ENCODE results near the gene EEF1A2.

Gene EEF1A2

DNA sequence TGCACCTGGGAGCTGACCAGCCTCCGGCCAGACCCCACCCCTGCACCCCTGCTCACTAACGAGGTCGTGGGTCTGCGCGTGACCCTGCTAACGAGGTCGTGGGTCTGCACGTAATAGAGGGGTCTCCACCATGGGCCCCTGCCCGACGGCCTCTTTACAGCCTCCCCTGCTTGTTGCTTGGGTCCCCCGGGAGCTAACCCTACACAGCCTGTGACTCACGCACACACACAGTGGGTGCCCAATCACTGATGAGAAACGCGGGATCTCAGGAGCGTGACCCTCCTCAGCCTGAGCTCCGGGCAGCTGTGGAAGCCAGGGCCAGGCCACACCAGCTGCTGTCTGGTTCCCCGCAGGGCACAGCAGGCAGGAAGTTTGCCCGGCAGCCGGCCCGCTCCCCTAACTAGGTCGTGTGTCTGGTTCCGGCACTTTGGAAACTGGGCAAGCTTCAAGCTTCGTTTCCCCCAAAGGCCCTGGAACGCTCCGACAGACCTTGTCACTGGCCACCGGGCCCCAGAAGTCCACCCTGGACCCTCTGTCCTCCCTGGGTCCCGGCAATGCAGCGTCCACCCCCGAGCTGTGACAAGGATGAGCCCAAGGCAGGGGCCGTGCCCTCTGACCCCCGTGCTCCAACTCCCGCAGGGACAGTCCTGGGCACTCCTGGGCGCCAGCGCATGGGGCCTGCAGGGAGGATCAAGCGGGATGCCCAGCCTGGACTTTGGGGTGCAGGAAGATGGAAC is 37.5 kb upstream of the EEF1A2 start:
- no peak for DNase-seq

DNA sequence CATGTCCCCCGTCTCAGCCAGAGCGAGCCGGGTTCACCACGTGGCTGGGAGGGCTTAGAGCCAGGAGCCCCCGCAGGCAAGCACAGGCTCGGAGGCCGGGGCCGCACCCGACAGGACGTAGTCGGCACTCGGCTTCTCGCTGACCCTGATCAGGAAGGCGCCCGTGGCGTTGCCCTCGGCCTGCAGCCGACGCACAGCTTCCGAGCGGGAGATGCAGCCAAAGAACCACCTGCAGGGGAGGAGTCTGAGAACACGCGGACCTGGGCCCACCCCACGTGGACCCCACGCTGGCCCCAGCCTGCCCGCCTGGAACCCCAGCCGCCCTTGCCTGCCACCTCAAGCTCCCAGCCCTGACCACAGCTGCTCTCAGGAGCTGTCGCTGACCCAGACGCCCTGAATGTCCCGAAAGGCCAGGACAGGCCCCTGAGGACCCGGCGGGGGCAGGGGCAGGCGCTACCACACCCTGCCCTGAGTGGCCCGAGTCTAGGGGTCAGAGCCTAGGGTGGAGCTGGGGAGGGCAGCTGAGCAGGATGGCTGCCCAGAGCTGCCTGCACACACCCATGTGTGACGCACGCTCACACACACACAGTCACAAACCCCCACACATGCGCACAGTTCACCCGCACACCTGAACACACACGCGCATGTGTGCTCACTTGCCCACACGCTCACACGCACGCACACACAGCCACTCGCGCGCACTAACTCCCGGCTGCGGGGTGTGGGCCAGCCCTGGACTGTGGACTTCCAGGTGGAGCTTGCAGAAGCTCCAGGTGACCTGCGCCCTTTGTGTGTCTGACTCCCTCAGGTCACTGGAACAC is 36.2 kb upstream of the EEF1A2 start:
- DNase-seq, result no peak

DNA sequence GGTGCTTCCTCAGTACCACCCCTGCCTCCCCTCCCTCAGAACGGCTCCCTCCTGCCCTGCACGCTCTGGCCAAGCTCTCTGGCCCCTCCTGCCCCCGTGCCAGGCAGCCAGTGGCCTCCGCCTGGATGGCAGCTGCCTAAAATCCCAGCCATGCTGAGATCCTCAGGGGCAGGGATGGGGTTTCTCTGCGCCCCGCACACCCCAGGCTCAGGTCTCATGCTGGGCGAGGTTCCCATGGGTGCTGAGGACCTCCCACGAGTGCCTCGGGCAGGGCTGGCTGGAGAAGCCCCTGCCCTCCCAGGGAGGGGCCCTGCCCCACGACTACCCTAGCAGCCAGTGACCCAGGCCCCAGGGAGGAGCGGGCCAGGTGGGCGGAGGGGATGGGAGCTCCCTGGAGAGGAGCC is 35.5 kb upstream of the EEF1A2 start:
- no peak for DNase-seq

DNA sequence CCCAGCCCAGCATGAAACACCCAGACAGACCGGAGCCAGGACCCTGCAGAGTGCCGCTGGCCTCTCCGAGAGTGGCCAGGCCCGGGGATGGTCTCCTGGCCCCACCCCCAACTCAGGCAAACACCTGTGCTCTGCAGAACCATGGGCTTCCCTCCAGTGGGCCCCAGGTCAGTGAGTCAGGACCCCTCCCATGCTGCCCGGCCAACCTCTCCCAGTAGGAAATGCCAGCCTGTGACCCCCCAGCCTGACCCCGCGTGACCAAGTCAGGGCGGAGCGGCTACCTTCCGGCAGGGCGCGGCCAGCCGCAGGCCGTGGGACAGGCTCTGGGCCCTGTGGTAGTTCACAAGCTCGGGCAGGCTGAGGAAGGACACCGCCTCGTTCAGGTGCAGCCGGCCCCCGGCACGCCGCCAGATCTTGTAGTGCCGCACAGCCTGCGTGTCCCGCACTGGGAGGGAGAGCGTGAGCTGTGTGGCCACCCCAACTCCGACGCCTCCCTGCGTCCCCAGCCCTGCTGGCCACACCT is 35.0 kb upstream of the EEF1A2 start:
- DNase-seq, result no peak

DNA sequence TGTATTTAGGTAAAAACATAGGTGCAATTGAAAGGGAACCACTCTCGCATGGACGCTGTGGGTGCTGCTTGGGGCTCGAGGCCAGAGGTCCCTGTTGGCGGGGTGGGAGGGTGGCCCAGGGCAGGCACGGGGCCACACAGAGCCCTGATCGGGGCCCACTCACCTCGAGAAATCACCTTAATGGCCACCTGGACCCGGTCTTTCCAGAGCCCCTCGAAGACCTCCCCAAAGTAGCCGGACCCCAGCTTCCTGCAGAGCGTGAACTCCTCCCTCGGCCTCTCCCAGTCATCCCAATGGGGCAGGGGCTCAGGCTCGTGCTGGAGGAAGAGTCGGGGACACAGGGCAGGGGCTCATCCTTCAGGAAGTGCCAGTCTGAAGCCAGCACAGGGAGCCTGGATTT is 34.5 kb upstream of the EEF1A2 start:
- DNase-seq, result no peak

DNA sequence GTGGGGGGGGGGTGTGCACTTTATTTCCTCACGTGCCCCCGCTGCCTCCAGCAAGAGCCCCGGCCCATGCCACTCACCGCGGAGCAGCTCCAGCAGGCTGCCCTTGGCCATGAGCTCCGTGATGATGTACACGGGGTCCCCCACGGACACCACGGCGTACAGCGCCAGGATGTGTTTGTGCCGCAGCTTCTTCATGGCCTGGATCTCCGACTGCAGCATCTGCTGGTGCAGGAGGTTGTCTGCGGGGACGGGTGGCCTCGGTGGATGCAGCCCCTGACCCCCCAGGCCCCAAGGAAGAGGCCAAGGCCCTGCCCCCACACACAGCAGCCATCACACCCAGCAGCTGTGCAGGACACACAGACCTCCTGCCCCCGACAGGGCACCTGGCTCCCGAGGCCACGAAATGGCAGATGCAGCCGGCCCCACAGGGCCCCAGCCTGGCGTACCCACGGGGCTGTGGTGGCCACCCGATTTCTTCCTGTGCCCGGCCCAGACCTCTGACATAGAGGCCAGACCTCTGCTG is 33.6 kb upstream of the EEF1A2 start:
- no peak for DNase-seq

DNA sequence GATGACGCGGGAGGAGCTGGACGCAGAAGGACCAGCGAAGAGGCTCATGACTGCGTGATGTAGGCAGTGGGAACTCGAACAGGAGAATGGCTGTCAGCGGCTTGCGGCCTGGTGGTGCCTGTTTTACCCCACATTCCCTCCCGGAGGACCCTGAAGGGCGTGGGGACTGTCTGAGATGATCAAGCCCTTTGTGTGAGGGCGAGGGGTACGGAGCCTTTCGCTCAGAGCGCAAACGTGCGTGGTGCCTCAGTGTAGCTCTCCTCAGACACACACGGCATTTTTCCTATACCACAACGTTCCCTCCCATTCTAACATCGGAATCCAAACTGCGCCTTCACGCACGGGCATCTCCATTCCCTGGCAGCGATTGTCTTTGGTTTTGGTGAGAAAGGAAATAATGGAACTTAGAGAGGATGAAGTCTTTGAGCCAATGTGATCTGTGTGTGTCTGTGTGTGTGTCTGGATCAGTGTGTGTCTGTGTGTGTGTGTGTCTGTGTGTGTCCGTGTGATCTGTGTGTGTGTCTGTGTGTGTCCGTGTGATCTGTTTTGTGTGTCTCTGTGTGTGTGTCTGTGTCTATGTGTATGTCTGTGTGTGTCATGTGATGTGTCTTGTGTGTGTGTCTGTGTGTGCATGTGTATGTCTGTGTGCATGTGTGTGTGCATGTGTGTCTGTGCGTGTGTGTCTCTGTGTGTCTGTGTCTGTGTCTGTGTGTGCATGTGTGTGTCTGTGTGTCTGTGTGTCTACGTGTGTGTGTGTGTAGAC is 33.0 kb upstream of the EEF1A2 start:
- no peak for DNase-seq

DNA sequence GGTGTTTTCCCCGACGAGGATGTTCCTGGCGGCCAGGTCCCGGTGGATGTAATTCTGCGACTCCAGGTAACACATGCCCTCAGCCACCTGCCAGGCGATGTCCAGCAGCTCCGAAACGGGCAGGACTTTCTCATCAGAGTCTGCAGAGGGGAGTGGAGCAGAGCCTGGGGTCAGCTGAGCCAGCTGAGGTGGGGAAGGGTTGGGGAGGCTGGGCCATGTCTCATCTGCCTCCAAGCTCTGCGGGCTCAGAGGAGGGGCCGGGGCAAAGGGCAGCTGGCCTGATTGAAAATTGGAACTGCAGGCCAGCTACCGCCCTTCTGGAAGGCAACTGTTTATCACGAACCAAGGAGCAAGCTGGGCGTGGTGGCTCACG is 31.9 kb upstream of the EEF1A2 start:
- no peak for DNase-seq

DNA sequence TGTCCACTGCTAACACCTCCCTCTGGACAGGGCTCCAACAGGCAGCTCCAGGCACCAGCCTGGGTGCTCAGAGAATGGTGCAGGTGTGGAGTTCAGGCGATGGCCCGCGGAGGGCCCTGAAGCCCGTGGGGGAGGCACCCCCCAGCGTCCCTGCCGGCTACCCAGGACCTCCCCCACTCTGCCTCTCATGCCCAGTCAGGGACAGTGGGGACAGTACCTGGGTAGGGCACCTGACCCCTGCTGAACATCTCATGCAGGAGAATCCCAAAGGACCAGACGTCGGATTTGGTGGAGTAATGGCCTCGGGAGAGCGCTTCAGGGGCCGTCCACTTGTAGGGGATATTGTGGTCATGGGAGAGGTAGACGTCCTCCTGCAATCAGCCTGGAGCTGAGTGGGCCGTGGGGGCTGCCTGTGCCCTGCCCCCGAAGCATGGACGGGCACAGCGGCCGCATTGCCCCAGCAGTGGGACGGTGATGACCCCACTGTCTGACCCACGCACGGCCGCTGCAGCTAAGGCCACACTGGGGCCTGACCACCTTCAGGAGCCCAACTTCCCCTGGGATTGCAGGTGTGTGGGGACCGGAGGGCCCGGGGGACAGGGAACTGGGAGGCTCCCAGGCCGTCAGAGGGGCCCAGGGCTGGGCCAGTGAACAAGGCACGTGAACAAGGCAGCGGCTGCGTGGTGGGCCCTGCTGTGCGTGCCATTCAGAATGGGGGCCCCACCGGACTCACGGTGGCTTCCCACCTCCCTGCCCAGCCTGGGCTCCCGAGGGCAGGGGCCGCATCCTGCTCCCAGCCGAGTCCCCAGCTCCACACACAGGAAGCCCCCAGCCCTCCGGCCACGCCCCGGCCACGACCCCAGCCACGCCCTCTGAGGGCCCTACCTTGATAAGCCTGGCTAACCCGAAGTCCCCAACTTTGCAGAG is 31.2 kb upstream of the EEF1A2 start:
- no peak for DNase-seq

DNA sequence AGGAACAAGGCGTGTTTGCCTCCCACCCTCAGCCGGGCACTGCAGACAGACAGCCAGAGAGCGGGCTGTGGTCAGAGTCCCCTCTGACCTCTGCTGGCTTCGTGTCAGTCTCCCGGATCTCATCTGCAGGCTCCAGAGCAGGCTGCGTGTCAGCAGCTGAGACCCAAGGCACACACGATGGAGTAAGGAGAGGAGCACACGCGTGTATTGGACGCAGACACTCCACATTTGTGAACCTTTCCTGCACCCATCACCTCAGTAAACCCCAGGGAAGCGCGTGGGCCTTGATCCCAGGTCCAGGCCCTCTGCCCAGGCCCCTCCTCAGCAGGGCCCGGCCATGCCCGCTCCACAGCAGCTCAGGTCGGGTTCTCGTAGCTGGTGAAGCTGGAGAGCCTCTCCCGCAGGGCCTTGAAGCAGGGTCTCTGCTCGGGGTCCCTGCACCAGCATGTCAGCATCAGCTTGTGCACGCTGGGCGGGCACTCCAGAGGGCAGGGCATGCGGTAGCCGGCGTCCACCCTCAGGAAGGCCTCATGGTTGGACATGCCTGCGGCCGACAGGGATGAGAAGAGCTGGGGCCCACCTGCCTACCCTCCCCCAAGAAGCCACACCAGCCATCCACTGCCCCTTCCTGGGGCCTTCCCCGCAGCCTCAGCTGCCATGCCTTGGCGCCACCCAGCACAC is 30.4 kb upstream of the EEF1A2 start:
- DNase-seq, result no peak

DNA sequence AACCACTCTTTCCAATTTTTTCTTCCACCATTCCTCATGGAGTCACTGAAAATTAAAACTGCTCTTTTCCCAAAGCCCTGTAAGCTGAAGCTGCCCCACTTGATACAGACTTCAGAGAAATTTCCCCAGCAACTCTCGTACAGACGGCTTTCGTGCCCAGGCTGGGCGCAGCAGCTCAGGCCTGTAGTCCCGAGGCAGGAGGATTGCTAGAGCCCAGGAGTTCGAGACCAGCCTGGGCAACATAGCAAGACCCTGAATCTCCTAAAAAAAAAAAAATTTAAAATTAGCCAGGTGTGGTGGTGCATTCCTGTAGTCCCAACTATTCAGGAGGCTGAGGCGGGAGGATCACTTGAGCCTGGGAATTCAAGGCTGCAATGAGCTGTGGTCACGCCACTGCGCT is 28.3 kb upstream of the EEF1A2 start:
- DNase-seq, result no peak

DNA sequence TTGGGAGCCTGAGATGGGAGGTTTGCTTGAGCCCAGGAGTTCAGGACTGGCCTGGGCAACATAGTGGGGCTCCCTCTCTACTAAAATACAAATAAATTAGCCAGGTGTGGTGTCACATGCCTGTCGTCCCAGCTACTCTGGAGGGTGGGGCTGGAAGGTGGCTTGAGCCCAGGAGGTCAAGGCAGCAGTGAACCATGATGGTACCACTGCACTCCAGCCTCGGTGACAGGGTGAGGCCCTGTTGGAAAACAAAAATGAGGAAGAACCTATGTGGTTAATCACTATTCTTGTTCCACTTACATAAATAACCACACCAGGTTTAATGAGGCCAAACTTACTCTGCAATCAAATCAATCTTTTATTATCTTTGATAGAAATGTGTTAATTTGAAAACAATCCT is 27.1 kb upstream of the EEF1A2 start:
- no peak for DNase-seq

DNA sequence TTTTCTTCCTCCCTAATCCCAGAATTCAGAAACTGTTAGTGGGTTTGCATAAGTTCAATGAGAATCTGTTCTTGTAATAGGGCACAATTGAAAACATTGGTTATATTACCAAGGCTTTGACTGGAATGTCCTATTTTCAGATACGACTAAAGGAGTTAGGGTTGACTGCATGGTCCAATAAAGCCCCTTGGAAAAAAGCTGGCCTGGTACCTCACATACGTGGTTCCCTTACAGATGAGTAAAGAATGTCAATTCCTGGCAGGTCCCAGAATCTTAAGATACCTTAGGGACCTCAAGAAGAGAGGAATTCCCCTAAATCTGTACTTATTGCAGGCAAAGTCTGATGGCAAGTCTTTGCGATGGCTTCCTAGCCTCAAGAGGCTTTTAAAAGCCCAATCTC is 26.3 kb upstream of the EEF1A2 start:
- no peak for DNase-seq

DNA sequence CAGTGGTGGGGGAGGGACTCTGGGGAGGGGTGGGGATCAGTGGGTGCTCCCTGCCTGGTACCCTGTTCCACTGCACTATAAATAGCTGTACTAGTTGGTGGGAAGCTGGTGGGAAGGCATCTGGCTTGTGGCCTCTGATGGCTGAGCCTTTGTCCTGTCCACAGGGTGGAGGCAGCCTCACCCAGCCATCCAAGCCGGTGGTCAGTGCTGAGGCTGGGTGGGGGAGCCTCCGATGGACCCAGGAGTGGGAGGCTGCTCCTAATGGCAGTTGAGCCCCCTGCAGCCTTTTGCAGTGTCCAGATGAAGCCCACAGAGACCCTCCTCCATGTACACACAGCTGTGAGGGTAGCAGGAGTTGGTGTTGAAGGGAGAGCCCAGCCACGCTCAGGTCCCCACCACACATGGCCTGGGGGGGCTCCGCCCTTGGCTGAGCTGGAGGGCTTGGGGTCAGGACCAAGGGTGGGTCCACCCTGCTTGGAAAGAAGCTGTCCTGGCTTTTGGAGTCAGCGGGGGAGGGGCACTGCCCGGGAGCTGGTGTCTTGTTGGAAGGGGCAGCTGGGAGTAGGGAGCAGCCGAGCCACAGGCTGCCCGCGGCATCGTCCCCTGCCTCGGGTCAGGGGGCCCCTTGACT is 24.2 kb upstream of the EEF1A2 start:
- no peak for DNase-seq

DNA sequence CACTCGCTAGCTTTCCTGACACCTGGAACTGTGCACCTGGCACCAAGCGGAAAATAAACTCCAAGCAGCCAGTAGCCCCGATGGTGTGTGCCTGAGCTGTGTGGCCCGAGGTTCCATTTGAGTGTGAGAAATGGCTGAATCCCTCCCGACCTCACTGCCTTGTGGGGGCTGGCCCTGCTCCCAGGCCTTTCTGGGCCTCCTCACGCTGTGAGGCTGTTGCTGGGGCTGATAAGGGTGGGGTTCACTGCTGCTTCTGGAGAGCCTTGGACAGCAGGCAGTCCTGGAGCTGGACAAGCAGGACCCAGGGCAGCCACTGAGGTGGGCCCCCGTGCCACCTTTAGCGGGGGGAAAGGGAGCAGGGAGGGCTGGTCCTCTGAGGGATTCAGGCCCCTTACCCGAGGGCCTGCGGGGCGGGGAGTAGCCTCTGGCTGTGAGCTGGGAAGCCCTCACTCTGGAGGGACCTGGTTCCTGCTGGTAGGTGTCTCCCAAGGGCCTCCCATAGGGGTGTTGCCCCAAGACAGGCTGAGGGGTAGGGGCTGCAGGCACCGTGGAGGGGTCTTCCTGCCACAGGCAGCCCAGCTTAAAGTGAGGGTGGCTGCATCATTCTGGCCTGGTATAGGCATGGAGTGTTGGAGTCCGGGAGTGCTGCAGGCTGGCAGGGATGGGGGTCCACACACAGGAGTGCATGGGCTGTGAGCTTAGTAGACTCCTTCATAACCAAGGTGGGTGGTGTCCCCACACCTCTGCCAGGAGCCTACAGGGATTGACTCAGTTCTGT is 23.4 kb upstream of the EEF1A2 start:
- no peak for DNase-seq

DNA sequence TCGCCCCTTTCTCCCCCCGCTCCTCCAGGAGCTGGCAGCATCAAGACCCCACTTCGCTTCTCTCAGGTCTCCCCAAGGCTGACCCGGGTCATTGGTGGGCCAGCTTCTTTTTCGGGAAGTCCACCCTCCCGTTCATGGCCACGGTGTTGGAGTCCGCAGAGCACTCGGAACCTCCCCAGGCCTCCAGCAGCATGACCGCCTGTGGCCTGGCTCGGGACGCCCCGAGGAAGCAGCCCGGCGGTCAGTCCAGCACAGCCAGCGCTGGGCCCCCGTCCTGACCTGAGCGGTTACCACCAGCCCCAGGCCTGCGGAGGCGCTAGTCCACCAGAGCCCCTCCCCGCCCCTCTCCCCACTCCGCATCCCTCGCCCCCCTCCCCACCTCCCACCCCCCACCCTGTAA is 22.7 kb upstream of the EEF1A2 start:
- no peak for DNase-seq

DNA sequence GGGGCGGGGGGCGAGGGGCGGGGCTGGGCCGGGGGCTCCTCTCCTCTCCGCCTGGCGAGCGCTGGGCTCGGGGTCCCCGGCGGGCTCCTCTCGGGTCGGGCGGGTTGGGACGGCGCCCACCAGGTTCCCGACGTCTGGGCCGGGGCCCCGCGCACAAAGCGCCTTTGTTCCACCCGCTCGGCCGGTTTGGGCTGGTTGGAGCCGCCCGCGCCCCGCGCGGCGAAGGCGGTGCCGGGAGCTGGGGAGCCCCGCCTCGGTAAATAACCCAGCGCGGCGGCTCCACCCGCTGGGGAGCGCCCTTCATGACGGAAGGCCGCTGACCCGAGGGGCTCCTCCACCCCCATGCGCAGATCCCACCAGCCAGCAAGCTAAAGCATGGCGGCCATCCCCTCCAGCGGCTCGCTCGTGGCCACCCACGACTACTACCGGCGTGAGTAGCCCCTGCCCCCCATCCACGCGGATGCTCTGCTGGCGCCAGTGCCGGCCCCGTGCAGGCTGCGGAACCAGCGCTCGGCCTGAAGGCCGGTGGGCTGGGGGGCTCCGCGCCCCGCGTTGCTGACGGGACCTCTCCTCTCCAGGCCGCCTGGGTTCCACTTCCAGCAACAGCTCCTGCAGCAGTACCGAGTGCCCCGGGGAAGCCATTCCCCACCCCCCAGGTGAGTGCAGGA is 22.2 kb upstream of the EEF1A2 start:
- peak; percentile 48 for DNase-seq

DNA sequence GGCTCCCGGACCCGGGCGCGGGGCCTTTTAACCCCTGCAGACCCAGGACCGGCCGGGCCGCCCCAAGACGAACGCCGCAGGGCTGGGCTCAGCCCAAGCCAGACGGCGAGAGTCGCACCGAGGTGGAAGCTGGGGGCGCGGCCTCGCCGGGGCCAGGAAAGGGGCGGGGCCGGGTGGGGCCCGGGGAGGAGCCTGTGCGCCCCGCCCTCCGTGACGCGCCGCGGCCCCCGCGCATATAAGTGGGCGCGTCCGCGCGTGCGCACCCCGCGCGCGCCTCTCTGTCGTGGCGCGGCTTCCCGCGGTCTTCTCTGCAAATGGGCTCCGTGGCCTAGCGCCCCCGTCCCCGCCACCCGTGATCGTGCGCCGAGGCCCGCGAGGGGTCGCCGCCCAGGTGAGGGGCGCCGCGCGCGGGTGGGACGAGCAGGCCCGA is 21.6 kb upstream of the EEF1A2 start, which contains the start of gene PPDPF:
TSS of gene PPDPF (plus strand) at position 262 of the 430 bp plus-strand sequence. CDS start 544 bp downstream, outside the sequence.
- DNase-seq, result peak; percentile 35
